HepG2 (cell line): ENCODE data around the gene FBXO11. TPM values are rescaled to one million over a fixed set of nuclear protein-coding genes. Genes with fewer than 3 reads are reported as not detected.

Experiments used
- ATAC-seq: fragments of 200-7000 bp; cut with Tn5 transposase; 3 replicates; pipeline ENCODE4 v1.9.1; 2020; ENCODE audit warnings: mild to moderate bottlenecking, moderate library complexity
- BruUV-seq: library from RNA; stranded (reverse); fragments of 400-500 nt; replicated peaks from 2 replicates; lab custom pipeline; 2021; lab: Mats Ljungman, UMichigan
- CTCF ChIA-PET: fragments of 300-600 bp; formaldehyde crosslinking; extraction: SDS; loops from one replicate; lab custom pipeline; 2021; ENCODE audit warnings: low total read pairs, inconsistent platforms, low intra/inter-chr PET ratio; lab: Yijun Ruan, JAX
- POLR2A ChIA-PET: fragments of 350-600 bp; sonication (Branson Sonifier 250); formaldehyde crosslinking; loops from one replicate; lab custom pipeline; 2020; ENCODE audit warnings: antibody characterized with exemption, inconsistent platforms; lab: Yijun Ruan, JAX
- DNase-seq: peaks from one replicate; pipeline ENCODE4 v3.0.0-alpha.2; 2015; ENCODE audit warnings: low spot score
- FAIRE-seq: peaks from 3 replicates; lab custom pipeline; 2011; peaks lifted over from hg19 to GRCh38; lab: Jason Lieb, UNC
- H2AFZ ChIP-seq: one replicate; pipeline ENCODE4 v1.6.1; 2011; ENCODE audit warnings: low read length, inconsistent platforms
- H3K27ac ChIP-seq: fragments of 300-600 bp; 3 replicates; pipeline ENCODE4 v1.8.0; 2011; ENCODE audit warnings: mixed run types, mild to moderate bottlenecking, mixed read lengths, low read length, inconsistent platforms; ENCODE audit not compliant: insufficient read depth; ENCODE audit errors: extremely low read length
- H3K27me3 ChIP-seq, 2 experiments: fragments of 200-600 bp in 1 of 2; 2 replicates in 1 of 2; 3 replicates in 1 of 2; pipeline versions ENCODE4 v1.6.0 to v1.8.0; 2011; ENCODE audit warnings: low read length in 2 of 2, mild to moderate bottlenecking in 2 of 2, moderate library complexity in 2 of 2, inconsistent platforms in 1 of 2; ENCODE audit not compliant: insufficient read depth in 2 of 2, control insufficient read depth in 1 of 2
- H3K36me3 ChIP-seq, 2 experiments: fragments of 200-600 bp in 1 of 2; replicated peaks in 1 of 2; 2 replicates in 1 of 2; 3 replicates in 1 of 2; pipeline versions ENCODE4 v1.5.1 to v1.8.0; 2011; ENCODE audit warnings: low read length in 2 of 2, inconsistent platforms in 1 of 2; ENCODE audit not compliant: insufficient read depth in 2 of 2, control insufficient read depth in 1 of 2
- H3K4me1 ChIP-seq: 2 replicates; pipeline ENCODE4 v1.5.1; 2012; ENCODE audit warnings: low read length, inconsistent platforms; ENCODE audit not compliant: insufficient read depth
- H3K4me2 ChIP-seq: 2 replicates; pipeline ENCODE4 v1.6.0; 2011; ENCODE audit warnings: low read depth, low read length, inconsistent platforms
- H3K4me3 ChIP-seq, 3 experiments: fragments of 200-600 bp in 1 of 3; sonication (generic), shearing (Covaris generic) in 1 of 3; replicated peaks in 1 of 3; 2 replicates each; pipeline ENCODE4 v1.5.1; 2011 to 2016; ENCODE audit warnings: low read length in 3 of 3, inconsistent platforms in 2 of 3, low read depth in 2 of 3, mild to moderate bottlenecking in 2 of 3, control low read depth in 1 of 3, mixed read lengths in 1 of 3; ENCODE audit not compliant: insufficient read depth in 1 of 3
- H3K79me2 ChIP-seq: one replicate; pipeline ENCODE4 v1.6.1; 2011; ENCODE audit warnings: low read length, inconsistent platforms; ENCODE audit not compliant: insufficient read depth
- H3K9ac ChIP-seq: 2 replicates; pipeline ENCODE4 v1.6.0; 2011; ENCODE audit warnings: mild to moderate bottlenecking, low read depth, low read length, inconsistent platforms; ENCODE audit not compliant: insufficient read depth
- H3K9me3 ChIP-seq: 2 replicates; pipeline ENCODE4 v1.5.1; 2012; ENCODE audit warnings: mild to moderate bottlenecking, low read length
- H4K20me1 ChIP-seq: 2 replicates; pipeline ENCODE4 v1.6.0; 2011; ENCODE audit warnings: inconsistent platforms, mild to moderate bottlenecking, low read length, moderate library complexity; ENCODE audit not compliant: insufficient read depth
- ESRRA ChIP-seq: sonication (generic); formaldehyde crosslinking; IDR thresholded peaks from 2 replicates; pipeline ENCODE4 v1.5.1; 2020; ENCODE audit warnings: mild to moderate bottlenecking, low read depth, missing genetic modification reagents
- HCFC1 ChIP-seq: fragments of 150-350 bp; IDR thresholded peaks from 2 replicates; pipeline ENCODE4 v1.6.1; 2014; ENCODE audit warnings: low read depth, low read length
- MBD4 ChIP-seq: IDR thresholded peaks from 2 replicates; pipeline ENCODE4 v1.6.1; 2012; ENCODE audit warnings: low read length, inconsistent platforms, borderline replicate concordance
- MED1 ChIP-seq: sonication (generic); formaldehyde crosslinking; IDR thresholded peaks from 2 replicates; pipeline ENCODE4 v1.4.0; 2020; ENCODE audit warnings: missing genetic modification reagents
- MEIS2 ChIP-seq: sonication (generic); formaldehyde crosslinking; IDR thresholded peaks from 2 replicates; pipeline ENCODE4 v1.9.0; 2021; ENCODE audit warnings: mild to moderate bottlenecking, missing genetic modification reagents
- SRSF9 ChIP-seq: fragments of 200-400 bp; formaldehyde crosslinking; IDR thresholded peaks from 2 replicates; pipeline ENCODE4 v1.6.1; 2018; ENCODE audit warnings: borderline replicate concordance, mild to moderate bottlenecking, low read depth, low read length; ENCODE audit not compliant: insufficient read depth, poor library complexity, severe bottlenecking
- USF2 ChIP-seq, 2 experiments: sonication (generic) in 1 of 2; formaldehyde crosslinking in 1 of 2; IDR thresholded peaks; 2 replicates each; pipeline versions ENCODE4 v1.5.1 to v1.6.1; 2011 to 2020; ENCODE audit warnings: borderline replicate concordance in 1 of 2, low read depth in 1 of 2, low read length in 1 of 2, mild to moderate bottlenecking in 1 of 2, missing genetic modification reagents in 1 of 2, moderate library complexity in 1 of 2
- ZBTB42 ChIP-seq: sonication (generic); formaldehyde crosslinking; IDR thresholded peaks from 2 replicates; pipeline ENCODE4 v1.5.0; 2020; ENCODE audit warnings: mild to moderate bottlenecking, missing genetic modification reagents
- ZNF234 ChIP-seq: sonication (generic); formaldehyde crosslinking; conservative IDR thresholded peaks from 2 replicates; pipeline ENCODE4 v1.5.1; 2020; ENCODE audit warnings: mild to moderate bottlenecking, missing genetic modification reagents
- ZNF510 ChIP-seq: sonication (generic); formaldehyde crosslinking; IDR thresholded peaks from 2 replicates; pipeline ENCODE4 v1.4.0; 2020; ENCODE audit warnings: low read depth, mild to moderate bottlenecking, missing genetic modification reagents
- ZNF569 ChIP-seq: sonication (generic); formaldehyde crosslinking; IDR thresholded peaks from 2 replicates; pipeline ENCODE4 v1.5.0; 2020; ENCODE audit warnings: mild to moderate bottlenecking, missing genetic modification reagents, moderate library complexity, borderline replicate concordance
- WGBS: methylation state at CpG from one replicate; pipeline ENCODE4 v1.1.6; 2017; ENCODE audit warnings: low lambda C conversion rate; 5-methylcytosine and 5-hydroxymethylcytosine counted together
- in situ Hi-C: cut with HindIII; loops from 2 replicates; pipeline ENCODE4 v1.10.0; 2017; ENCODE audit warnings: low pct_unique_long_range_greater_than_20kb; ENCODE audit not compliant: extremely low pct_ligation_motif_present
- intact Hi-C: fragments of 100-400 bp; cut with micrococcal nuclease; formaldehyde crosslinking; loops from one replicate; pipeline ENCODE4 v1.10.0; 2022; ENCODE audit not compliant: unreplicated experiment
- polyA plus RNA-seq, 8 experiments: library from polyadenylated mRNA; depleted of rRNA in 3 of 8; stranded (reverse) in 7 of 8; unstranded in 1 of 8; fragments of >200 nt; fragmentation: Illumina TruSeq in 4 of 8; extraction: Trizol in 4 of 8; gene quantifications; 2 replicates each; pipeline versions ENCODE4 v1.2.1 to v1.2.3, GENCODE V29; 2011 to 2016; ENCODE audit warnings: low read depth in 4 of 8, missing spikeins in 1 of 8, mixed read lengths in 1 of 8; ENCODE audit not compliant: insufficient read depth in 1 of 8
- total RNA-seq, 5 experiments: library from RNA; depleted of rRNA; stranded (reverse); fragments of >200 nt; fragmentation: Illumina TruSeq; extraction: Trizol; gene quantifications; 2 replicates each; pipeline ENCODE4 v1.2.3, GENCODE V29; 2016; ENCODE audit warnings: low read depth in 1 of 5
- TF ChIP-seq, protein P1 (sequence below): sonication (generic); formaldehyde crosslinking; IDR thresholded peaks from 2 replicates; pipeline ENCODE4 v1.5.1; 2020; ENCODE audit warnings: mild to moderate bottlenecking, missing genetic modification reagents, borderline replicate concordance

Gene FBXO11
- total and polyA plus RNA-seq, 2 of the 13 experiments (the other 11 are each of a cell fraction or from before 2014, with no cell fraction given), result 27.9 to 47.6 TPM

DNA sequence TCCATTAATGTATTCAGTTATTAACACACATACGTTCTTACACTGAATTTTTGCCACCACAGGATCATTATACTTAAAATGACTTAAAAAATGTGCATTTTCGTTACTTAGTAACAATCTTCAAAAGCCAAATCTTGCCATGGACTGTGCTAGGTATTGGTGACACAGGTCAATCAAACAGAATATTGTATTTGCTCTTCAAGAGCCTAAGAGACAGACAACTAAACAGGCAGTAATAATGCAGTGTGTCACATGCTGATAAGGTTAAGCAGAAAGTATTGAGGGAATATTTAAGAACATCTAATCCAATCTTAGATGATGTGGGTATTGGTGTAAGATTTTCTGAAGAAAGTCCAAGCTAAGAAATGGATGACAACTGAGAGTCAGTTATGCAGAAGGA is 56.9 kb downstream of the FBXO11 start:
- Histone ChIP-seq H3K9me3 (no peaks in the 10 kb centered on the region), H2AFZ (no peak overlapping the region), H3K79me2 (peaks cover 75% of the 10 kb centered on the region), H3K4me3 (no peak overlapping the region), H3K4me1 (peaks cover 10% of the 10 kb centered on the region), H3K9ac (no peak overlapping the region), H3K27me3 (no peaks in the 10 kb centered on the region), H3K4me2 (no peak overlapping the region), H3K36me3 (peaks cover 0 to 10% of the 10 kb centered on the region in 2 experiments; a peak in 1 of 5 replicates), H3K27ac (no peak overlapping the region), H4K20me1 (peaks cover 18% of the 10 kb centered on the region)
- BruUV-seq, result no TSS peak
- intact Hi-C loops, result no loop called here
- no peak for FAIRE-seq
- CTCF ChIA-PET, result no interaction called here
- ATAC-seq, result peak; percentile 49; the same call in 1 of the 3 replicates
- no peak for TF ChIP-seq ZNF569
- TF ChIP-seq USF2 (IDR thresholded peaks at IDR 0.05; ENCODE audit: low read depth, low read length), result no peak
- TF ChIP-seq USF2 (CRISPR knock-in tag; IDR thresholded peaks at IDR 0.05; ENCODE audit: borderline replicate concordance), result 0 out of 2 replicates have a peak, but pooled peaks have one; percentile 18
- in situ Hi-C loops, result no loop called here
- WGBS, result 90% methylated on average over 2 of the region's 2 CpGs
- POLR2A ChIA-PET, result no interaction called here
- no peak for DNase-seq

- no peak overlapping the region for H3K9ac ChIP-seq
- no peak overlapping the region for H2AFZ ChIP-seq
- in situ Hi-C loops (no loop called here), intact Hi-C loops (no loop called here)
- no peak overlapping the region for H3K4me2 ChIP-seq
- ATAC-seq (no peak), FAIRE-seq (no peak), DNase-seq (no peak)
- no TSS peak for BruUV-seq
- no peak overlapping the region for H3K27ac ChIP-seq
- H3K36me3 ChIP-seq, result peaks cover 1 to 19% of the 10 kb centered on the region in 2 experiments; a peak in 2 of 5 replicates
- no peaks in the 10 kb centered on the region for H3K9me3 ChIP-seq
- H3K4me3 ChIP-seq, result no peak overlapping the region
- over 99% methylated on average over 2 of the region's 2 CpGs for WGBS
- peaks cover 55% of the 10 kb centered on the region for H3K79me2 ChIP-seq
- no peak for TF ChIP-seq HCFC1
- no peak for TF ChIP-seq MEIS2 (CRISPR knock-in tag)
- TF ChIP-seq, protein P1, sequence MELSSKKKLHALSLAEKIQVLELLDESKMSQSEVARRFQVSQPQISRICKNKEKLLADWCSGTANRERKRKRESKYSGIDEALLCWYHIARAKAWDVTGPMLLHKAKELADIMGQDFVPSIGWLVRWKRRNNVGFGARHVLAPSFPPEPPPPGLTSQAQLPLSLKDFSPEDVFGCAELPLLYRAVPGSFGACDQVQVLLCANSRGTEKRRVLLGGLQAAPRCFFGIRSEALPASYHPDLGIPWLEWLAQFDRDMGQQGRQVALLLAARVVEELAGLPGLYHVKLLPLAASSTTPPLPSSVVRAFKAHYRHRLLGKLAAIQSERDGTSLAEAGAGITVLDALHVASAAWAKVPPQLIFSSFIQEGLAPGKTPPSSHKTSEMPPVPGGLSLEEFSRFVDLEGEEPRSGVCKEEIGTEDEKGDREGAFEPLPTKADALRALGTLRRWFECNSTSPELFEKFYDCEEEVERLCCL, result no peak
- TF ChIP-seq ESRRA (CRISPR knock-in tag), result no peak
- no peak for TF ChIP-seq SRSF9
- no peak for TF ChIP-seq ZNF510 (CRISPR knock-in tag)
- TF ChIP-seq MED1 (CRISPR knock-in tag), result no peak
- TF ChIP-seq MBD4, result no peak
- TF ChIP-seq ZBTB42 (CRISPR knock-in tag), result no peak
- no peak for TF ChIP-seq ZNF234
- H4K20me1 ChIP-seq, result peaks cover 12% of the 10 kb centered on the region
- ChIA-PET CTCF (no interaction called here), POLR2A (no interaction called here)
- H3K4me1 ChIP-seq, result no peaks in the 10 kb centered on the region
- no peaks in the 10 kb centered on the region for H3K27me3 ChIP-seq
Measured at GRCh38 chr2:47844162-47844561, 62.1 kb downstream of the FBXO11 start.
